ENCODE measurements around the gene KIAA0586. TPM values are rescaled to one million over a fixed set of nuclear protein-coding genes. Genes with fewer than 3 reads are reported as not detected.

KIAA0586 gene
- total RNA-seq, 1 donor from 2014 or later: 8.7 TPM

- DNase-seq (ENCODE audit: low read depth): no peak
- Histone ChIP-seq H3K36me3 (ENCODE audit: control insufficient read depth, insufficient read depth, low read length) (no peaks in the 10 kb centered on the region), H3K27me3 (ENCODE audit: control insufficient read depth, insufficient read depth, low read length) (no peaks in the 10 kb centered on the region), H3K4me3 (ENCODE audit: low read depth, low read length) (no peak overlapping the region)
- TF ChIP-seq CTCF (IDR thresholded peaks at IDR 0.05; ENCODE audit: insufficient read depth, low read length, severe bottlenecking): no peak
- no peak for FAIRE-seq
Measured at GRCh38 chr14:58398495-58398894, 29.0 kb upstream of the KIAA0586 start.

- TF ChIP-seq CTCF (IDR thresholded peaks at IDR 0.05; ENCODE audit: insufficient read depth, low read length, severe bottlenecking): no peak
- no peaks in the 10 kb centered on the region for H3K27me3 ChIP-seq (ENCODE audit: control insufficient read depth, insufficient read depth, low read length)
- no peaks in the 10 kb centered on the region for H3K36me3 ChIP-seq (ENCODE audit: control insufficient read depth, insufficient read depth, low read length)
- H3K4me3 ChIP-seq (ENCODE audit: low read depth, low read length): no peak overlapping the region
- FAIRE-seq (no peak), DNase-seq (ENCODE audit: low read depth) (no peak)
Measured at GRCh38 chr14:58398895-58399294, 28.6 kb upstream of the KIAA0586 start.

GRCh38 chr14:58401587-58401986 lies 25.9 kb upstream of the KIAA0586 start:
- no peaks in the 10 kb centered on the region for H3K27me3 ChIP-seq (ENCODE audit: control insufficient read depth, insufficient read depth, low read length)
- no peaks in the 10 kb centered on the region for H3K36me3 ChIP-seq (ENCODE audit: control insufficient read depth, insufficient read depth, low read length)
- DNase-seq (ENCODE audit: low read depth): no peak
- peak; percentile 18 for TF ChIP-seq CTCF (IDR thresholded peaks at IDR 0.05; ENCODE audit: insufficient read depth, low read length, severe bottlenecking)
- H3K4me3 ChIP-seq (ENCODE audit: low read depth, low read length): no peak overlapping the region
- no peak for FAIRE-seq

- DNase-seq (ENCODE audit: low read depth) (no peak), FAIRE-seq (no peak)
- H3K36me3 ChIP-seq (ENCODE audit: control insufficient read depth, insufficient read depth, low read length): peaks cover 3% of the 10 kb centered on the region
Measured at GRCh38 chr14:58408681-58409215, 18.8 kb upstream of the KIAA0586 start.

GRCh38 chr14:58414845-58415244 lies 12.7 kb upstream of the KIAA0586 start:
- no peak overlapping the region for H3K4me3 ChIP-seq (ENCODE audit: low read depth, low read length)
- H3K36me3 ChIP-seq (ENCODE audit: control insufficient read depth, insufficient read depth, low read length): peaks cover 4% of the 10 kb centered on the region
- FAIRE-seq (no peak), DNase-seq (ENCODE audit: low read depth) (no peak)
- no peaks in the 10 kb centered on the region for H3K27me3 ChIP-seq (ENCODE audit: control insufficient read depth, insufficient read depth, low read length)
- TF ChIP-seq CTCF (IDR thresholded peaks at IDR 0.05; ENCODE audit: insufficient read depth, low read length, severe bottlenecking): no peak

More at GRCh38 chr14:58408681-58409215, 18.8 kb upstream of the KIAA0586 start:
- Histone ChIP-seq H3K27me3 (ENCODE audit: control insufficient read depth, insufficient read depth, low read length) (no peaks in the 10 kb centered on the region), H3K4me3 (ENCODE audit: low read depth, low read length) (no peak overlapping the region)
- TF ChIP-seq CTCF (IDR thresholded peaks at IDR 0.05; ENCODE audit: insufficient read depth, low read length, severe bottlenecking): no peak
